PC-9 (cell line): Measurements from ENCODE around the gene GALNT13.

Source experiments
- CTCF ChIP-seq: fragments of 200-600 bp; sonication (generic); conservative IDR thresholded peaks from 2 replicates; pipeline ENCODE4 v1.6.1; 2017; ENCODE audit warnings: mixed run types, antibody characterized with exemption, mild to moderate bottlenecking, moderate library complexity
- EZH2 ChIP-seq: fragments of 200-600 bp; sonication (generic); IDR thresholded peaks from 2 replicates; pipeline ENCODE4 v1.8.0; 2017; ENCODE audit warnings: antibody characterized with exemption, low read depth

GRCh38 chr2:154193246-154193645, 321.5 kb downstream of the GALNT13 start:
- no peak for TF ChIP-seq CTCF
- no peak for TF ChIP-seq EZH2
